Panc1 (cell line): ENCODE data around the gene EGFR.

Experiments
- CTCF ChIP-seq: fragments of 450-650 bp; IDR thresholded peaks from 2 replicates; pipeline ENCODE4 v1.5.1; 2017; ENCODE audit warnings: mild to moderate bottlenecking
- POLR2AphosphoS5 ChIP-seq: IDR thresholded peaks from 2 replicates; pipeline ENCODE4 v1.6.1; 2012; ENCODE audit warnings: mild to moderate bottlenecking, low read depth, low read length, moderate library complexity
- REST ChIP-seq, 2 experiments: IDR thresholded peaks; 2 replicates each; pipeline ENCODE4 v1.6.1; 2011 to 2012; ENCODE audit warnings: low read depth in 2 of 2, control low read depth in 1 of 2, low read length in 1 of 2, mild to moderate bottlenecking in 1 of 2, moderate library complexity in 1 of 2; ENCODE audit not compliant: insufficient read depth in 1 of 2
- TCF7L2 ChIP-seq: IDR thresholded peaks from 2 replicates; pipeline ENCODE4 v1.6.1; 2011; ENCODE audit warnings: mild to moderate bottlenecking, low read depth, low read length, inconsistent platforms

GRCh38 chr7:55254596-55255495 is 236.0 kb downstream of the EGFR start:
- TF ChIP-seq CTCF (peak; percentile 85), POLR2AphosphoS5 (peak; percentile 19; the same call in 1 of the 2 replicates), REST (IDR thresholded peaks at IDR 0.05; ENCODE audit: insufficient read depth in 1 of 2, low read depth in 2 of 2, low read length in 1 of 2) (peak in 1 of 2 experiments; percentile 42; a peak in 1 of 4 replicates), TCF7L2 (no peak)
